GM23248 (cell line): ENCODE data around the gene ANTKMT. TPM values are rescaled to one million over a fixed set of nuclear protein-coding genes. Genes with fewer than 3 reads are reported as not detected.

ENCODE experiments used
- DNase-seq: peaks from one replicate; pipeline ENCODE4 v3.0.0-alpha.2; 2015
- H2AFZ ChIP-seq: fragments of 200-600 bp; sonication (generic); 2 replicates; pipeline ENCODE4 v1.6.1; 2016; ENCODE audit warnings: antibody characterized with exemption
- H3F3A ChIP-seq: fragments of 200-600 bp; sonication (generic); 2 replicates; pipeline ENCODE4 v1.6.1; 2016; ENCODE audit warnings: mild to moderate bottlenecking, antibody characterized with exemption, mixed run types; ENCODE audit not compliant: insufficient read depth
- H3K27ac ChIP-seq: fragments of 200-600 bp; sonication (generic); 2 replicates; pipeline ENCODE4 v1.5.1; 2016; ENCODE audit warnings: mild to moderate bottlenecking
- H3K27me3 ChIP-seq: fragments of 200-600 bp; sonication (generic); replicated peaks from 2 replicates; pipeline ENCODE4 v1.6.1; 2016; ENCODE audit warnings: mild to moderate bottlenecking; ENCODE audit not compliant: insufficient read depth
- H3K36me3 ChIP-seq: fragments of 200-600 bp; sonication (generic); 2 replicates; pipeline ENCODE4 v1.6.1; 2016; ENCODE audit warnings: low read depth, mild to moderate bottlenecking
- H3K4me1 ChIP-seq: fragments of 200-600 bp; sonication (generic); 2 replicates; pipeline ENCODE4 v1.6.1; 2016; ENCODE audit warnings: mild to moderate bottlenecking; ENCODE audit not compliant: insufficient read depth
- H3K4me2 ChIP-seq: fragments of 200-600 bp; sonication (generic); one replicate; pipeline ENCODE4 v1.6.1; 2016; ENCODE audit warnings: mild to moderate bottlenecking; ENCODE audit not compliant: unreplicated experiment
- H3K4me3 ChIP-seq: fragments of 200-600 bp; sonication (generic); 2 replicates; pipeline ENCODE4 v1.5.1; 2016; ENCODE audit warnings: mild to moderate bottlenecking
- H3K79me2 ChIP-seq: fragments of 200-600 bp; sonication (generic); 2 replicates; pipeline ENCODE4 v1.6.1; 2016; ENCODE audit warnings: mild to moderate bottlenecking; ENCODE audit not compliant: insufficient read depth
- H3K9ac ChIP-seq: fragments of 200-600 bp; sonication (generic); 2 replicates; pipeline ENCODE4 v1.6.1; 2016; ENCODE audit warnings: mild to moderate bottlenecking
- H3K9me2 ChIP-seq: fragments of 200-600 bp; sonication (generic); 2 replicates; pipeline ENCODE4 v1.6.1; 2016; ENCODE audit warnings: mixed run types, mild to moderate bottlenecking, moderate library complexity; ENCODE audit not compliant: insufficient read depth
- H3K9me3 ChIP-seq: fragments of 200-600 bp; sonication (generic); one replicate; pipeline ENCODE4 v1.6.1; 2017; ENCODE audit warnings: low read depth
- H4K20me1 ChIP-seq: fragments of 200-600 bp; sonication (generic); 2 replicates; pipeline ENCODE4 v1.6.0; 2016; ENCODE audit not compliant: insufficient read depth
- EZH2 ChIP-seq: fragments of 200-600 bp; sonication (generic); IDR thresholded peaks from 2 replicates; pipeline ENCODE4 v1.6.1; 2018; ENCODE audit warnings: antibody characterized with exemption, mild to moderate bottlenecking; ENCODE audit not compliant: insufficient read depth, poor library complexity, severe bottlenecking
- EZH2phosphoT487 ChIP-seq: fragments of 200-600 bp; sonication (generic); IDR thresholded peaks from 2 replicates; pipeline ENCODE4 v1.6.1; 2018; ENCODE audit warnings: antibody characterized with exemption, moderate library complexity, mild to moderate bottlenecking, low read depth; ENCODE audit not compliant: insufficient read depth
- WGBS, 2 experiments: methylation state at CpG; one replicate each; pipeline ENCODE4 v1.1.6; 2015 to 2017; ENCODE audit warnings: low lambda C conversion rate in 2 of 2, low coverage in 1 of 2; ENCODE audit errors: missing lambda C conversion rate in 2 of 2; 5-methylcytosine and 5-hydroxymethylcytosine counted together
- in situ Hi-C: fragments of 300-500 bp; cut with MboI; formaldehyde crosslinking; loops from 2 replicates; pipeline ENCODE4 v1.15.0; 2020
- polyA plus RNA-seq: library from polyadenylated mRNA; unstranded; fragments of >200 nt; fragmentation: Nextera tagmentation; extraction: Ambion mirVana; gene quantifications from 2 replicates; pipeline ENCODE4 v1.2.1, GENCODE V29; 2016
- total RNA-seq: library from RNA; depleted of rRNA; stranded (reverse); fragments of >200 nt; shearing (Covaris generic); gene quantifications from 2 replicates; pipeline ENCODE4 v1.2.3, GENCODE V29; 2014

Gene ANTKMT
- total and polyA plus RNA-seq, 2 experiments from 2014 or later, result 33.5 to 34.8 TPM

DNA sequence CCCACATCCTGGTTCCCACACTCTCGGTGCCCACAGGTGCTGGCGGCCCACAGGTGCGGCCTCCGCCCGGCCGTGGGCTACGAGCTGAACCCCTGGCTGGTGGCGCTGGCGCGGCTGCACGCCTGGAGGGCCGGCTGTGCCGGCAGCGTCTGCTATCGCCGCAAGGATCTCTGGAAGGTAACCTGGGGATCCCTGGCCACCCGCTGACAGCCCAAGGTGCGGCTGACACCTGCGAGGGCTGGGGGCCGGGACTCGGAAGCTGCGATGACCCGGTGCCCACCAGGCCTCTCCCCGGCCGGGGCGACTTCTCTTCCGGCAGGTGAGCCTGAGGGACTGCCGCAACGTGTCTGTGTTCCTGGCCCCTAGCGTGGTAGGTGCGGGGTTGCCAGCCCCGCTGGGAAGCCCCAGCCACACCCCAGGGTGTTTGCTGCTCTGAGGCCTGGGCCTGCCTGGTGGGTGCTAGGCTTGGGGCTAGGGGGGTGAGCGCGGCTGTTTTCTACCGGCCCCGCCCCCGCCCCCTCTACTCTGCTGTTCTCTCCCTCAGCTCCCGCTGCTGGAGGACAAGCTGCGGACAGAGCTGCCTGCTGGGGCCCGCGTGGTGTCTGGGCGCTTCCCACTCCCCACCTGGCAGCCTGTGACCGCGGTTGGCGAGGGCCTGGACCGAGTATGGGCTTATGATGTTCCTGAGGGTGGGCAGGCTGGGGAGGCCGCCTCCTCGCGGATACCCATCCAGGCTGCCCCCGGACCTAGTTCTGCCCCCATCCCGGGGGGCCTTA is 1.0 kb downstream of the ANTKMT start:
- peak overlapping the region; percentile 76 for H3K4me2 ChIP-seq
- WGBS, 2 experiments, result 89 to 90% methylated on average over 40 to 51 of the region's 51 CpGs
- H3K36me3 ChIP-seq, result no peaks in the 10 kb centered on the region
- H3K4me3 ChIP-seq, result peak overlapping the region; percentile 75
- H3K27me3 ChIP-seq, result no peaks in the 10 kb centered on the region
- H3K9me2 ChIP-seq, result no peaks in the 10 kb centered on the region
- H3K79me2 ChIP-seq, result no peaks in the 10 kb centered on the region; the same call in 1 of the 2 replicates
- no peak overlapping the region for H3K9ac ChIP-seq
- H2AFZ ChIP-seq, result no peak overlapping the region
- in situ Hi-C loops, result no loop called here
- no peak for TF ChIP-seq EZH2phosphoT487
- no peak for TF ChIP-seq EZH2
- no peak overlapping the region for H3K27ac ChIP-seq
- no peaks in the 10 kb centered on the region for H4K20me1 ChIP-seq
- H3F3A ChIP-seq, result no peaks in the 10 kb centered on the region
- H3K9me3 ChIP-seq, result no peaks in the 10 kb centered on the region
- no peak for DNase-seq
- H3K4me1 ChIP-seq, result peaks cover 4% of the 10 kb centered on the region; the same call in 1 of the 2 replicates

DNA sequence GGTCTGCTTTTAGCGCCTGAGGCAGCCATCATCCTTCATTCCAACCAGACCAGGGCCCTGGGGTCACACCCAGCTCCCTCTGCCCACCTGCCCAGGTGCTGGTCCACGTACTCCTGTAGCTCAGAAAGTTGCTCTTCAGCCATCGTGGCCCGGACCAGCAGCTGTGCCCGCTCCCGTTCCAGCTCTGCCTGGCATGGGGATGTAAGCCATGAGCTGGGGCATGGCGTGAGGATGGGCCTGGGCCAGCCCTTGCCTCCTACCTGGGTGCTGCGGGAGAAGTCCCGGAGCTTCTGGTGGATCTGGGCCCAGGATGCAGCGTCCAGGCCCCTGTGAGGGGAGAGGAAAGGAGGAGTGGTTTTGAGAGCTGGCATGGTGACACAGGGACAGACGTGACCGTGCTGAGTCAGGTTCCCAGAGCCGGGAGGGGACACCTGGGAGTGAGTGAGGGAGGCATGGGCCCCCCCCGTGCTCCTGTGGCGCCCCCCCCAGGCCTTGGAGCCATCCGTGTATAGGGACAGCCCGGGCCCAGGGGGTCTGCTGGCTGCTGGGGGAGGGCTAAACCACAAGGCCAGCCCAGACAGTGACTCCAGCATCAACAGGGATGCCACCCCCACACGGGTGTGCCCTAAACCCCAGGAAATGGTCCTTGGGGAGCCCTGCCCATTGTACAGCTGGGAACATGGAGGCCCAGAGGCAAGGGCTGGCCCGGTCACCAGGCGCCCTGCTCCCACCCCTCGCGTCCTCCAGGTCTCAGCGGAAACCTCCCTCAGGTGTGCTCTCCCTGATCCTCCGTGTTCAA is 2.1 kb downstream of the ANTKMT start:
- H3K36me3 ChIP-seq, result no peaks in the 10 kb centered on the region
- no peak overlapping the region for H3K27ac ChIP-seq
- no peak overlapping the region for H2AFZ ChIP-seq
- 81 to 85% methylated on average over 24 of the region's 24 CpGs for WGBS, 2 experiments
- no peak for DNase-seq
- H4K20me1 ChIP-seq, result no peaks in the 10 kb centered on the region
- H3K79me2 ChIP-seq, result no peaks in the 10 kb centered on the region; the same call in 1 of the 2 replicates
- TF ChIP-seq EZH2 (no peak), EZH2phosphoT487 (no peak)
- H3K9ac ChIP-seq, result no peak overlapping the region
- no peak overlapping the region for H3K4me3 ChIP-seq
- no peak overlapping the region for H3K4me2 ChIP-seq
- in situ Hi-C loops, result no loop called here
- H3K27me3 ChIP-seq, result no peaks in the 10 kb centered on the region
- H3K9me3 ChIP-seq, result no peaks in the 10 kb centered on the region
- no peaks in the 10 kb centered on the region for H3F3A ChIP-seq
- H3K4me1 ChIP-seq, result peaks cover 4% of the 10 kb centered on the region; the same call in 1 of the 2 replicates
- H3K9me2 ChIP-seq, result no peaks in the 10 kb centered on the region

DNA sequence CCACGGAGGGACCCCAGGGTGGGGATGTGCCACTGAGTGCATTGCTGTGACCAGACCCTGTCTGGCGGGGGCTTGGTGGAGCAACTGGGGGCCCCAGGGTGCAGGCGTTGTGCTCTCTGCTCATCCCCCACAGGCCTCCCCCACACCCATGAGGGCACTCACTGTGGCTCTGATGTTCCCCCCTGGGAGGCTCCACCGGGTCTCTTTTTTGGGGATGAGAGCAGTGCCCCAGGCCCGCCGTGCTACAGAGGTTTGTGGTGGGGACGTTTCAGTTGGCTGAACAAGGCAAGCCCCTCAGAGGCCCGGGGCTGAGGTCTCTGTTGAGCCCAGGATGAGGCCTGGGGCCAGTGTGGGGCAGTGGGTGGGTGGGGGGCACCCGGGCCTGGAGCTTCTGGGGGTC is 2.7 kb downstream of the ANTKMT start:
- Histone ChIP-seq H4K20me1 (no peaks in the 10 kb centered on the region), H3K9me3 (no peaks in the 10 kb centered on the region), H3K27me3 (no peaks in the 10 kb centered on the region), H3F3A (no peaks in the 10 kb centered on the region), H3K36me3 (no peaks in the 10 kb centered on the region), H3K4me3 (no peak overlapping the region), H3K9ac (no peak overlapping the region), H3K4me1 (peaks cover 4% of the 10 kb centered on the region; the same call in 1 of the 2 replicates), H3K27ac (no peak overlapping the region), H3K9me2 (no peaks in the 10 kb centered on the region), H3K79me2 (no peaks in the 10 kb centered on the region; the same call in 1 of the 2 replicates), H2AFZ (no peak overlapping the region), H3K4me2 (no peak overlapping the region)
- in situ Hi-C loops, result no loop called here
- 55 to 79% methylated on average over 7 to 9 of the region's 9 CpGs for WGBS, 2 experiments
- no peak for DNase-seq
- TF ChIP-seq EZH2phosphoT487 (no peak), EZH2 (no peak)

DNA sequence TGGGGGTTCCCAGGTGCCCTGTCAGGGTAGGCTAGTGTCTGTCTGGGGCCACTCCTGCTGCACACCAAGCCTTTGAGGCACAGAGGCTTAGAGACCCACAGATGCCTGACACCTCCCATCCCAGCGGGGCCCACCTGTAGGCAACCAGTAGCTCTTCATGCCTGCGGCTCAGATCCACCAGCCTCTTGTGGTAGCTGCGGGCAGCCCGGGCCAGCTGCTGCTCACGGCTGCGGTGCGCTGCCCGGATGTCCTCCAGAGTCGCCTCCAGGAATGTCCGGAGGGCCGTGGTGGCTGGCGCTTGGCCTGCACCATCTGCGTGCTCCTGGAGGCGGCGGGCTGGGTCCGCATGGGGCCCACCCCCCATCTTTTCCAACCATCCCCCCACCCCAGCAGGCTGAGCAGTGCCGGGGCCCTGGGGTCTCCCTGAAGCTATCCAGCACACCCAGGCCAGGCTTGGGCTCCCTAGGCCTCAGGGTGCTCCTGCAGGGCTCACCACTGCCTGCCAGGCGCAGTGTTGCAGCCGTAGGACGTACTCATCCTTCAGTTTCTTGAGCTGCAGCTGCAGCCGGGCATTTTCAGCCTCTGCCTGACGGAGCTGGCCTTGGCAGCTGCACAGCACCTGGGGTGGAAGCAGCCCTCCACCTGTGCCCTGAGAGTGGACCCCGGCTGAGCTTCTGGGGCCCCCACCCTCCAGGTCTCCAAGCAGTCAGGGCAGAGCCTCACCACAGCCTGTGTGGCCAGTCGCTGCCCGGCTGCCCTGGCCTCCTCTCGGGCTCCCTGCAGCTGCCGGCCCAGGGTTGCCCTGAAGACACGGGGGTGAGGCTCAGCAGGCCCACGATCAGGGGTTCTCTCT is 3.5 kb downstream of the ANTKMT start:
- Histone ChIP-seq H3F3A (no peaks in the 10 kb centered on the region), H3K4me2 (no peak overlapping the region), H3K9me3 (no peaks in the 10 kb centered on the region), H3K9me2 (no peaks in the 10 kb centered on the region), H3K27ac (no peak overlapping the region), H2AFZ (no peak overlapping the region), H3K36me3 (no peaks in the 10 kb centered on the region), H3K4me3 (no peak overlapping the region), H3K27me3 (no peaks in the 10 kb centered on the region), H3K9ac (no peak overlapping the region), H3K4me1 (peaks cover 4% of the 10 kb centered on the region; the same call in 1 of the 2 replicates), H4K20me1 (no peaks in the 10 kb centered on the region), H3K79me2 (no peaks in the 10 kb centered on the region)
- TF ChIP-seq EZH2phosphoT487 (no peak), EZH2 (no peak)
- no peak for DNase-seq
- WGBS, 2 experiments, result 43% methylated on average over 22 to 25 of the region's 29 CpGs
- in situ Hi-C loops, result no loop called here
